GM23338 (cell line): ENCODE measurements around the gene COTL1. TPM values are rescaled to one million over a fixed set of nuclear protein-coding genes. Genes with fewer than 3 reads are reported as not detected.

Source experiments
- ATAC-seq: fragments of 200-7000 bp; cut with Tn5 transposase; 3 replicates; pipeline ENCODE4 v1.9.1; 2020
- DNase-seq: peaks from one replicate; pipeline ENCODE4 v3.0.0-alpha.2; 2015; ENCODE audit warnings: low spot score
- H2AFZ ChIP-seq: fragments of 200-600 bp; sonication (generic); 2 replicates; pipeline ENCODE4 v1.8.0; 2016; ENCODE audit warnings: antibody characterized with exemption, mild to moderate bottlenecking, moderate library complexity
- H3F3A ChIP-seq: fragments of 200-600 bp; sonication (generic); replicated peaks from 2 replicates; pipeline ENCODE4 v1.8.0; 2017; ENCODE audit warnings: antibody characterized with exemption, mixed run types, low read depth
- H3K27ac ChIP-seq: fragments of 200-600 bp; sonication (generic); 2 replicates; pipeline ENCODE4 v1.6.1; 2016; ENCODE audit warnings: low read depth
- H3K27me3 ChIP-seq: fragments of 200-600 bp; sonication (generic); 2 replicates; pipeline ENCODE4 v1.8.0; 2016; ENCODE audit warnings: mild to moderate bottlenecking, mixed run types, moderate library complexity; ENCODE audit not compliant: insufficient read depth
- H3K36me3 ChIP-seq: fragments of 200-600 bp; sonication (generic); 2 replicates; pipeline ENCODE4 v1.8.0; 2016; ENCODE audit warnings: mild to moderate bottlenecking; ENCODE audit not compliant: insufficient read depth
- H3K4me1 ChIP-seq: fragments of 200-600 bp; sonication (generic); 2 replicates; pipeline ENCODE4 v1.8.0; 2016; ENCODE audit warnings: mild to moderate bottlenecking, moderate library complexity; ENCODE audit not compliant: insufficient read depth
- H3K4me2 ChIP-seq: fragments of 200-600 bp; sonication (generic); 2 replicates; pipeline ENCODE4 v1.7.1; 2017; ENCODE audit warnings: mixed run types
- H3K4me3 ChIP-seq: fragments of 200-600 bp; sonication (generic); 2 replicates; pipeline ENCODE4 v1.6.1; 2016; ENCODE audit warnings: mixed run types
- H3K79me2 ChIP-seq: fragments of 200-600 bp; sonication (generic); replicated peaks from 2 replicates; pipeline ENCODE4 v1.8.0; 2017; ENCODE audit warnings: mild to moderate bottlenecking; ENCODE audit not compliant: insufficient read depth
- H3K9me2 ChIP-seq: fragments of 200-600 bp; sonication (generic); 2 replicates; pipeline ENCODE4 v1.8.0; 2017; ENCODE audit not compliant: insufficient read depth
- H4K20me1 ChIP-seq: fragments of 200-600 bp; sonication (generic); replicated peaks from 2 replicates; pipeline ENCODE4 v1.8.0; 2017; ENCODE audit warnings: mild to moderate bottlenecking; ENCODE audit not compliant: insufficient read depth
- H3K27ac Mint-ChIP-seq: 2 replicates; pipeline ENCODE4 v1.8.0; 2020; ENCODE audit warnings: inconsistent platforms, mild to moderate bottlenecking, moderate library complexity, mixed read lengths
- H3K27me3 Mint-ChIP-seq: 3 replicates; pipeline ENCODE4 v1.8.0; 2022; ENCODE audit warnings: low read depth, mild to moderate bottlenecking, moderate library complexity, mixed read lengths, inconsistent platforms; ENCODE audit not compliant: insufficient read depth, poor library complexity
- H3K36me3 Mint-ChIP-seq: 3 replicates; pipeline ENCODE4 v1.8.0; 2021; ENCODE audit warnings: low read depth, mild to moderate bottlenecking, inconsistent platforms, moderate library complexity, mixed read lengths
- H3K4me1 Mint-ChIP-seq: 3 replicates; pipeline ENCODE4 v1.8.0; 2020; ENCODE audit warnings: mild to moderate bottlenecking, inconsistent platforms, mixed read lengths
- H3K4me3 Mint-ChIP-seq: 3 replicates; pipeline ENCODE4 v1.8.0; 2021; ENCODE audit warnings: moderate library complexity, mild to moderate bottlenecking, inconsistent platforms, mixed read lengths
- H3K9me3 Mint-ChIP-seq: 3 replicates; pipeline ENCODE4 v1.8.0; 2020; ENCODE audit warnings: moderate library complexity, mild to moderate bottlenecking, inconsistent platforms, mixed read lengths
- CREB1 ChIP-seq: fragments of 250-450 bp; sonication (Bioruptor Pico); IDR thresholded peaks from 2 replicates; pipeline ENCODE4 v1.5.0; 2020; ENCODE audit warnings: low read depth, mild to moderate bottlenecking, moderate library complexity
- EZH2 ChIP-seq: fragments of 200-600 bp; sonication (generic); IDR thresholded peaks from one replicate; pipeline ENCODE4 v1.8.0; 2017; ENCODE audit warnings: antibody characterized with exemption, mild to moderate bottlenecking, low read depth; ENCODE audit not compliant: unreplicated experiment
- EZH2phosphoT487 ChIP-seq: fragments of 200-600 bp; sonication (generic); IDR thresholded peaks from one replicate; pipeline ENCODE4 v1.8.1; 2018; ENCODE audit warnings: antibody characterized with exemption; ENCODE audit not compliant: unreplicated experiment
- JUNB ChIP-seq: IDR thresholded peaks from one replicate; pipeline ENCODE4 v1.6.1; 2016; ENCODE audit warnings: antibody characterized with exemption; ENCODE audit not compliant: unreplicated experiment
- NANOG ChIP-seq: IDR thresholded peaks from 2 replicates; pipeline ENCODE4 v1.6.1; 2016; ENCODE audit warnings: antibody characterized with exemption, borderline replicate concordance
- POLR2AphosphoS5 ChIP-seq: IDR thresholded peaks from 2 replicates; pipeline ENCODE4 v1.6.1; 2016; ENCODE audit warnings: antibody characterized with exemption, low read depth
- STAT1 ChIP-seq: IDR thresholded peaks from one replicate; pipeline ENCODE4 v1.6.1; 2016; ENCODE audit warnings: antibody characterized with exemption; ENCODE audit not compliant: unreplicated experiment
- ZNF114 ChIP-seq: fragments of 250-450 bp; sonication (Bioruptor Pico); IDR thresholded peaks from 2 replicates; pipeline ENCODE4 v1.5.0; 2020; ENCODE audit warnings: mild to moderate bottlenecking, moderate library complexity
- ZNF331 ChIP-seq: fragments of 250-450 bp; sonication (Bioruptor Pico); IDR thresholded peaks from 2 replicates; pipeline ENCODE4 v1.5.0; 2020; ENCODE audit warnings: low read depth, mild to moderate bottlenecking, moderate library complexity
- polyA plus RNA-seq: library from polyadenylated mRNA; unstranded; fragments of >200 nt; fragmentation: Nextera tagmentation; extraction: Ambion mirVana; gene quantifications from 2 replicates; pipeline ENCODE4 v1.2.1, GENCODE V29; 2016
- total RNA-seq: library from RNA; depleted of rRNA; stranded (reverse); fragments of >200 nt; shearing (Covaris generic); gene quantifications from 2 replicates; pipeline ENCODE4 v1.2.3, GENCODE V29; 2014
- TF ChIP-seq, protein P1 (sequence below): IDR thresholded peaks from 2 replicates; pipeline ENCODE4 v1.6.1; 2016; ENCODE audit warnings: antibody characterized with exemption
- TF ChIP-seq, protein P2 (sequence below): fragments of 250-450 bp; sonication (Bioruptor Pico); IDR thresholded peaks from 2 replicates; pipeline ENCODE4 v1.5.0; 2020; ENCODE audit warnings: mild to moderate bottlenecking, moderate library complexity

The COTL1 gene
- total and polyA plus RNA-seq, 2 experiments from 2014 or later, result 117 to 166 TPM

DNA sequence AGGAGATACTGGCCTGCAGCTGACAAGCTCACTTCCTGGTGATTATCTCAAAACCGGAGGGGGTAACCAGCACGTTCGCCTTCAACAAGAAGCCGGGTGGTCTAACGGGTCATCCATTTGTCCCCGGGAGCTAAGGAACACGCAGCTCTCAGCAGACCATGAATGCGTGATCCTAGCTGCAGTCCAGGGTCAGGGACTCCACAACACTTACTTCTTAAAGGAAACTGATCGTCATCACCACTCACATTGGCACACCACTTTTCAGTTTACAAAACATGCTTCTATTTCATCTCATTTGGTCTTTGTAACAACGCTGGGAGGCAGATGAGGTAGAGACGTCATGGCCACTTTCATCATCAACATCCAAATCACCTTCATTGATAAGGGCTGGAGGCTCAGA lies 25.2 kb downstream of the COTL1 start:
- Histone ChIP-seq H3K79me2 (peaks cover 58% of the 10 kb centered on the region), H3K9me2 (no peaks in the 10 kb centered on the region), H4K20me1 (peaks cover 30% of the 10 kb centered on the region), H3K27ac (no peak overlapping the region), H3K4me1 (peaks cover 9% of the 10 kb centered on the region), H2AFZ (no peak overlapping the region), H3K4me2 (no peak overlapping the region), H3K4me3 (no peak overlapping the region), H3K27me3 (no peaks in the 10 kb centered on the region), H3K36me3 (peaks cover 6% of the 10 kb centered on the region; the same call in 1 of the 2 replicates), H3F3A (peaks cover 3% of the 10 kb centered on the region; the same call in 1 of the 2 replicates)
- TF ChIP-seq CREB1 (CRISPR knock-in tag) (no peak), ZNF331 (CRISPR knock-in tag) (no peak), POLR2AphosphoS5 (no peak), NANOG (no peak), JUNB (no peak), EZH2 (no peak), ZNF114 (CRISPR knock-in tag) (no peak), EZH2phosphoT487 (no peak)
- TF ChIP-seq, protein P1, sequence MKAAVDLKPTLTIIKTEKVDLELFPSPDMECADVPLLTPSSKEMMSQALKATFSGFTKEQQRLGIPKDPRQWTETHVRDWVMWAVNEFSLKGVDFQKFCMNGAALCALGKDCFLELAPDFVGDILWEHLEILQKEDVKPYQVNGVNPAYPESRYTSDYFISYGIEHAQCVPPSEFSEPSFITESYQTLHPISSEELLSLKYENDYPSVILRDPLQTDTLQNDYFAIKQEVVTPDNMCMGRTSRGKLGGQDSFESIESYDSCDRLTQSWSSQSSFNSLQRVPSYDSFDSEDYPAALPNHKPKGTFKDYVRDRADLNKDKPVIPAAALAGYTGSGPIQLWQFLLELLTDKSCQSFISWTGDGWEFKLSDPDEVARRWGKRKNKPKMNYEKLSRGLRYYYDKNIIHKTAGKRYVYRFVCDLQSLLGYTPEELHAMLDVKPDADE, result no peak
- Mint-ChIP-seq H3K4me3 (no peak overlapping the region), H3K27me3 (peaks cover 8% of the 10 kb centered on the region), H3K27ac (no peak overlapping the region), H3K4me1 (peaks cover 35% of the 10 kb centered on the region), H3K9me3 (no peaks in the 10 kb centered on the region; the same call in 2 of the 3 replicates), H3K36me3 (peaks cover 31% of the 10 kb centered on the region)
- ATAC-seq (no peak), DNase-seq (no peak)

DNA sequence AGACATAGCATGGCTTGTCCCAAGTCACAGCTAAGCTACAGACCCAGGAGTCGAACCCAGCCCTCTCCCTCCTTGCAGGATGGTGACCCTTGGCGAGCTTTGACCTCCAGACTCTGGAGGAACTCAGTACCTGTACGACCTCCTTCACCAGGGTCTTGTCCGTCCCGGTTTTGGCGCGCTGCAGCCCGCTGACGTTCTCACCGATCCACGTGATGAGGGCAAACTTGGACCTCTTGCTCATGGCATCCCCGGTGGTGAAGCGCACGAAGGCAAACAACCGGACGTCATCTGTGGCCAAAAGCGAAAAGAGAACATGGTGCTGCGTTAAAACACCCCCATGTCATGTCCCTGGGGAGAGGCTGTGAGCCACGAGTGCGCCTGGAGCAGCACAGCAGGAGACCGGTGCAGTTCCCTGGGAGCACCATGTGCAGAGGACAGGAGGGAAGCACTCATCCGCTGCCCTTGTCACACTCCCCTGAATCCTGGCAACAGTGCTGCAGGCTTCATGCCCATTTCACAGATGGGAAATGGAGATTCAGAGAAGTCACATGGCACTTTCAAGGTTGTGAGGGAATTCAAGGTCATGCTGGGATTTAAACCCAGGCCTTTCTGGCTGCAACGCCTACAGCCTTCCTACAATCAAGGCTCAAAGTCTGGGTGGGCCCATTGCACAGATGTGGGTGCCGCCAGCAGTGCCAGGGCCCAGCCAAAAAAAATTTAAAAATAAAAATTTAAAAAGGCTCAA lies 27.7 kb downstream of the COTL1 start:
- peaks cover 18% of the 10 kb centered on the region for H3K4me1 ChIP-seq
- H3K4me2 ChIP-seq, result no peak overlapping the region
- DNase-seq, result no peak
- no peaks in the 10 kb centered on the region for H3K27me3 ChIP-seq
- H3K79me2 ChIP-seq, result peaks cover 43% of the 10 kb centered on the region
- H3K27me3 Mint-ChIP-seq, result peaks cover 13% of the 10 kb centered on the region
- H3K4me3 ChIP-seq, result no peak overlapping the region
- no peak overlapping the region for H3K27ac Mint-ChIP-seq
- no peaks in the 10 kb centered on the region for H3K9me2 ChIP-seq
- H3K4me3 Mint-ChIP-seq, result no peak overlapping the region
- H3K4me1 Mint-ChIP-seq, result peaks cover 30% of the 10 kb centered on the region
- H2AFZ ChIP-seq, result no peak overlapping the region
- H3F3A ChIP-seq, result peaks cover 7% of the 10 kb centered on the region; the same call in 1 of the 2 replicates
- peak overlapping the region; percentile 19; the same call in 1 of the 2 replicates for H3K27ac ChIP-seq
- peaks cover 25% of the 10 kb centered on the region for H3K36me3 Mint-ChIP-seq
- ATAC-seq, result no peak
- peaks cover 14% of the 10 kb centered on the region for H4K20me1 ChIP-seq
- H3K9me3 Mint-ChIP-seq, result no peaks in the 10 kb centered on the region; the same call in 2 of the 3 replicates
- no peaks in the 10 kb centered on the region for H3K36me3 ChIP-seq
- no peak for TF ChIP-seq EZH2phosphoT487
- no peak for TF ChIP-seq STAT1
- no peak for TF ChIP-seq CREB1 (CRISPR knock-in tag)
- TF ChIP-seq ZNF331 (CRISPR knock-in tag), result no peak
- no peak for TF ChIP-seq EZH2
- no peak for TF ChIP-seq NANOG
- TF ChIP-seq, protein P2, sequence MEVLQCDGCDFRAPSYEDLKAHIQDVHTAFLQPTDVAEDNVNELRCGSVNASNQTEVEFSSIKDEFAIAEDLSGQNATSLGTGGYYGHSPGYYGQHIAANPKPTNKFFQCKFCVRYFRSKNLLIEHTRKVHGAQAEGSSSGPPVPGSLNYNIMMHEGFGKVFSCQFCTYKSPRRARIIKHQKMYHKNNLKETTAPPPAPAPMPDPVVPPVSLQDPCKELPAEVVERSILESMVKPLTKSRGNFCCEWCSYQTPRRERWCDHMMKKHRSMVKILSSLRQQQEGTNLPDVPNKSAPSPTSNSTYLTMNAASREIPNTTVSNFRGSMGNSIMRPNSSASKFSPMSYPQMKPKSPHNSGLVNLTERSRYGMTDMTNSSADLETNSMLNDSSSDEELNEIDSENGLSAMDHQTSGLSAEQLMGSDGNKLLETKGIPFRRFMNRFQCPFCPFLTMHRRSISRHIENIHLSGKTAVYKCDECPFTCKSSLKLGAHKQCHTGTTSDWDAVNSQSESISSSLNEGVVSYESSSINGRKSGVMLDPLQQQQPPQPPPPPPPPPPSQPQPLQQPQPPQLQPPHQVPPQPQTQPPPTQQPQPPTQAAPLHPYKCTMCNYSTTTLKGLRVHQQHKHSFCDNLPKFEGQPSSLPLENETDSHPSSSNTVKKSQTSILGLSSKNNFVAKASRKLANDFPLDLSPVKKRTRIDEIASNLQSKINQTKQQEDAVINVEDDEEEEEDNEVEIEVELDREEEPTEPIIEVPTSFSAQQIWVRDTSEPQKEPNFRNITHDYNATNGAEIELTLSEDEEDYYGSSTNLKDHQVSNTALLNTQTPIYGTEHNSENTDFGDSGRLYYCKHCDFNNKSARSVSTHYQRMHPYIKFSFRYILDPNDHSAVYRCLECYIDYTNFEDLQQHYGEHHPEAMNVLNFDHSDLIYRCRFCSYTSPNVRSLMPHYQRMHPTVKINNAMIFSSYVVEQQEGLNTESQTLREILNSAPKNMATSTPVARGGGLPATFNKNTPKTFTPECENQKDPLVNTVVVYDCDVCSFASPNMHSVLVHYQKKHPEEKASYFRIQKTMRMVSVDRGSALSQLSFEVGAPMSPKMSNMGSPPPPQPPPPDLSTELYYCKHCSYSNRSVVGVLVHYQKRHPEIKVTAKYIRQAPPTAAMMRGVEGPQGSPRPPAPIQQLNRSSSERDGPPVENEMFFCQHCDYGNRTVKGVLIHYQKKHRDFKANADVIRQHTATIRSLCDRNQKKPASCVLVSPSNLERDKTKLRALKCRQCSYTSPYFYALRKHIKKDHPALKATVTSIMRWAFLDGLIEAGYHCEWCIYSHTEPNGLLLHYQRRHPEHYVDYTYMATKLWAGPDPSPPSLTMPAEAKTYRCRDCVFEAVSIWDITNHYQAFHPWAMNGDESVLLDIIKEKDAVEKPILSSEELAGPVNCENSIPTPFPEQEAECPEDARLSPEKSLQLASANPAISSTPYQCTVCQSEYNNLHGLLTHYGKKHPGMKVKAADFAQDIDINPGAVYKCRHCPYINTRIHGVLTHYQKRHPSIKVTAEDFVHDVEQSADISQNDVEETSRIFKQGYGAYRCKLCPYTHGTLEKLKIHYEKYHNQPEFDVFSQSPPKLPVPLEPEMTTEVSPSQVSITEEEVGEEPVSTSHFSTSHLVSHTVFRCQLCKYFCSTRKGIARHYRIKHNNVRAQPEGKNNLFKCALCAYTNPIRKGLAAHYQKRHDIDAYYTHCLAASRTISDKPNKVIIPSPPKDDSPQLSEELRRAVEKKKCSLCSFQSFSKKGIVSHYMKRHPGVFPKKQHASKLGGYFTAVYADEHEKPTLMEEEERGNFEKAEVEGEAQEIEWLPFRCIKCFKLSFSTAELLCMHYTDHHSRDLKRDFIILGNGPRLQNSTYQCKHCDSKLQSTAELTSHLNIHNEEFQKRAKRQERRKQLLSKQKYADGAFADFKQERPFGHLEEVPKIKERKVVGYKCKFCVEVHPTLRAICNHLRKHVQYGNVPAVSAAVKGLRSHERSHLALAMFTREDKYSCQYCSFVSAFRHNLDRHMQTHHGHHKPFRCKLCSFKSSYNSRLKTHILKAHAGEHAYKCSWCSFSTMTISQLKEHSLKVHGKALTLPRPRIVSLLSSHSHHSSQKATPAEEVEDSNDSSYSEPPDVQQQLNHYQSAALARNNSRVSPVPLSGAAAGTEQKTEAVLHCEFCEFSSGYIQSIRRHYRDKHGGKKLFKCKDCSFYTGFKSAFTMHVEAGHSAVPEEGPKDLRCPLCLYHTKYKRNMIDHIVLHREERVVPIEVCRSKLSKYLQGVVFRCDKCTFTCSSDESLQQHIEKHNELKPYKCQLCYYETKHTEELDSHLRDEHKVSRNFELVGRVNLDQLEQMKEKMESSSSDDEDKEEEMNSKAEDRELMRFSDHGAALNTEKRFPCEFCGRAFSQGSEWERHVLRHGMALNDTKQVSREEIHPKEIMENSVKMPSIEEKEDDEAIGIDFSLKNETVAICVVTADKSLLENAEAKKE (CRISPR knock-in tag), result no peak
- no peak for TF ChIP-seq POLR2AphosphoS5
- no peak for TF ChIP-seq ZNF114 (CRISPR knock-in tag)
